Liver (tissue), 9 donors: Measurements from ENCODE around the gene DNPH1. TPM values are rescaled to one million over a fixed set of nuclear protein-coding genes. Genes with fewer than 3 reads are reported as not detected.

Source experiments
- DNase-seq: peaks from one replicate; pipeline ENCODE4 v3.0.0-alpha.2; 2017; ENCODE audit warnings: low spot score
- H3K27ac ChIP-seq, 2 donors: one replicate each; pipeline ENCODE4 v1.7.0; 2013; ENCODE audit warnings: inconsistent platforms in 2 of 2, low read length in 2 of 2, control low read depth in 1 of 2, low read depth in 1 of 2, mild to moderate bottlenecking in 1 of 2
- H3K27me3 ChIP-seq, 4 donors: one replicate each; pipeline versions ENCODE4 v1.6.1 to v1.7.0; 2013; ENCODE audit warnings: low read length in 3 of 4, inconsistent platforms in 1 of 4, mild to moderate bottlenecking in 1 of 4, moderate library complexity in 1 of 4; ENCODE audit not compliant: control insufficient read depth in 4 of 4, insufficient read depth in 4 of 4
- H3K36me3 ChIP-seq, 4 donors: one replicate each; pipeline versions ENCODE4 v1.6.1 to v1.7.0; 2013; ENCODE audit warnings: low read length in 3 of 4, mild to moderate bottlenecking in 3 of 4, low read depth in 1 of 4, moderate library complexity in 1 of 4; ENCODE audit not compliant: control insufficient read depth in 4 of 4, insufficient read depth in 3 of 4
- H3K4me1 ChIP-seq, 4 donors: one replicate each; pipeline versions ENCODE4 v1.6.1 to v1.7.0; 2013; ENCODE audit warnings: low read length in 3 of 4, mild to moderate bottlenecking in 3 of 4, moderate library complexity in 1 of 4; ENCODE audit not compliant: control insufficient read depth in 4 of 4, insufficient read depth in 4 of 4
- H3K4me3 ChIP-seq, 3 donors: one replicate each; pipeline versions ENCODE4 v1.6.1 to v1.7.0; 2013; ENCODE audit warnings: low read length in 3 of 3, control low read depth in 1 of 3, low read depth in 1 of 3, mild to moderate bottlenecking in 1 of 3
- H3K9ac ChIP-seq, 2 donors: one replicate each; pipeline ENCODE4 v1.7.0; 2013; ENCODE audit warnings: low read length in 2 of 2, mild to moderate bottlenecking in 2 of 2, moderate library complexity in 2 of 2, control low read depth in 1 of 2, low read depth in 1 of 2
- H3K9me3 ChIP-seq, 4 donors: one replicate each; pipeline versions ENCODE4 v1.6.1 to v1.7.0; 2013; ENCODE audit warnings: low read length in 3 of 4; ENCODE audit not compliant: control insufficient read depth in 4 of 4
- FOXA2 ChIP-seq: IDR thresholded peaks from 2 replicates; pipeline ENCODE4 v1.6.1; 2016; ENCODE audit warnings: antibody characterized with exemption
- HNF4A ChIP-seq, 2 donors: conservative IDR thresholded peaks; 2 replicates each; pipeline ENCODE4 v1.6.1; 2016; ENCODE audit warnings: antibody characterized with exemption in 2 of 2, mild to moderate bottlenecking in 2 of 2
- HNF4G ChIP-seq: IDR thresholded peaks from 2 replicates; pipeline ENCODE4 v1.6.1; 2016; ENCODE audit warnings: antibody characterized with exemption
- JUND ChIP-seq, 2 donors: IDR thresholded peaks; 2 replicates each; pipeline ENCODE4 v1.6.1; 2016; ENCODE audit warnings: antibody characterized with exemption in 2 of 2
- NR2F2 ChIP-seq: IDR thresholded peaks from 2 replicates; pipeline ENCODE4 v1.6.1; 2016; ENCODE audit warnings: antibody characterized with exemption
- RXRA ChIP-seq, 2 donors: IDR thresholded peaks; 2 replicates each; pipeline ENCODE4 v1.6.1; 2017 to 2018; ENCODE audit warnings: antibody characterized with exemption in 2 of 2, mild to moderate bottlenecking in 1 of 2
- SP1 ChIP-seq: IDR thresholded peaks from 2 replicates; pipeline ENCODE4 v1.6.1; 2018; ENCODE audit warnings: antibody characterized with exemption, mild to moderate bottlenecking
- YY1 ChIP-seq: IDR thresholded peaks from 2 replicates; pipeline ENCODE4 v1.6.1; 2016; ENCODE audit warnings: antibody characterized with exemption, mild to moderate bottlenecking
- WGBS: extraction: QIAGEN DNeasy Blood & Tissue Kit; methylation state at CpG from one replicate; pipeline ENCODE4 v1.1.7; 2013; 5-methylcytosine and 5-hydroxymethylcytosine counted together
- polyA plus RNA-seq, 2 donors: library from polyadenylated mRNA; stranded (reverse) in 1 of 2; unstranded in 1 of 2; fragments of 200-250 nt in 1 of 2; fragments of >200 nt in 1 of 2; fragmentation: Nextera tagmentation in 1 of 2; extraction: Ambion mirVana in 1 of 2; gene quantifications; one replicate each; pipeline versions ENCODE4 v1.2.1 to v1.2.3, GENCODE V29; 2013 to 2015
- total RNA-seq, 2 donors: library from RNA; depleted of rRNA; stranded (reverse); fragments of >200 nt; gene quantifications; one replicate each; pipeline ENCODE4 v1.2.3, GENCODE V29; 2014
- TF ChIP-seq, protein P1 (sequence below): fragments of 150-350 bp; IDR thresholded peaks from 2 replicates; pipeline ENCODE4 v1.5.1; 2017; ENCODE audit warnings: improper control_type of control experiment, low read depth, low read length; ENCODE audit not compliant: missing input control
- TF ChIP-seq, protein P2 (sequence below): IDR thresholded peaks from 2 replicates; pipeline ENCODE4 v1.6.1; 2016; ENCODE audit warnings: antibody characterized with exemption
- TF ChIP-seq, protein P3 (sequence below): IDR thresholded peaks from 2 replicates; pipeline ENCODE4 v1.6.1; 2016; ENCODE audit warnings: antibody characterized with exemption, mild to moderate bottlenecking
- donor health status: healthy.
- donor health status: healthy.
- donor health status: healthy.
- donor health status: healthy.
- donor health status: healthy.

Gene DNPH1
- total and polyA plus RNA-seq, 4 donors = 53.2 to 195 (median 103) TPM

DNA sequence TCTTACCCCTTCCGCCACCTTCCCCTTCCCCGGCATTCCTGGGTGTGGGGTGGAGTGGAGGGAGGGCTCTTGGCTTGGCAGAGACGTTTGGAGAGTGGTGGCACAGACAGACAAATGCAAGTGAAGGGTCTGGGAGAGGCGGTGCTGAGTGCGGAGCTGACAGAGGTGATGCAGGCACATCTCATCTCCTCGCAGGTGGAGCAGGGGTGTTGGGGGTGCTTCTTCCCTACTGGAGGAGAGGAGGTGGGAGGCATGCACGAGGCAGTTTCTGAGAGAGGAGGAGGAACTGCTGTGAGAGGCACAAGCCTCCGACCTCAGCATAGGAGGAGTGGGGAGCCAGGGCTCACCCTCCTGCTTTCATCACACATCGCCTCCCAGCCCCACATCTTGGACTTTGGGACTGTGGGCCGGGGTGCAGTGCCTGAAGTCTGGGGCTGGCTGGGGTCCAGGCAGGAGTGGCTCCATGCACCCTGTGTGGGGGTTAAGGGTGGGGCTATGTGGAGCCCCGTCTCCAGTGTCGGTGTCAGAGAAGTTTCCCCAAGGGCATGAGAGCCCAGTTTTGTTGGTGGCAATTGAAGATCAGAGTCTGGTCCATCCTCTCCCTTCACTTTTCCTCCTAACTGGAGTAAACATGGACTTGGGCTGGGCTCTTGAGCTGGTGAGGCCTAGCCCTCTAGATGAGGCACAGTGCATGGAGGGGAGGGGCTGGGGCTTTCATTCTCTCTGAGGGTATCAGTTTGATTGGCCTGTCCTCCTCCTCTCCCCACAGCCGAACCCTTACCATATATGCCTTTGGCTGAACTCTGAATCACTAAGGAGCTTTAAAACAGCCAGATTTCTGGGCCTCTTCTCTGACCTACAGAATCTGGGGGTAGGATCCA lies 48.6 kb upstream of the DNPH1 start:
- no peak for DNase-seq
- H3K4me1 ChIP-seq = peaks cover 34 to 65% (median 55%) of the 10 kb centered on the region in 4 donors
- no peaks in the 10 kb centered on the region for H3K27me3 ChIP-seq
- H3K4me3 ChIP-seq = no peak overlapping the region
- H3K36me3 ChIP-seq = no peaks in the 10 kb centered on the region
- H3K9ac ChIP-seq = peak overlapping the region; percentile 54 to 59
- H3K9me3 ChIP-seq = no peaks in the 10 kb centered on the region
- 29% methylated on average over 13 of the region's 13 CpGs for WGBS
- peak overlapping the region; percentile 86 to 90 for H3K27ac ChIP-seq
- TF ChIP-seq HNF4G (peak; percentile 91), HNF4A (conservative IDR thresholded peaks at IDR 0.05) (peak; percentile 90 to 95), SP1 (peak; percentile 68), NR2F2 (no peak), JUND (IDR thresholded peaks at IDR 0.05) (peak in 1 of 2 donors; percentile 23), RXRA (IDR thresholded peaks at IDR 0.05) (peak; percentile 61 to 67)
- TF ChIP-seq, protein P1, sequence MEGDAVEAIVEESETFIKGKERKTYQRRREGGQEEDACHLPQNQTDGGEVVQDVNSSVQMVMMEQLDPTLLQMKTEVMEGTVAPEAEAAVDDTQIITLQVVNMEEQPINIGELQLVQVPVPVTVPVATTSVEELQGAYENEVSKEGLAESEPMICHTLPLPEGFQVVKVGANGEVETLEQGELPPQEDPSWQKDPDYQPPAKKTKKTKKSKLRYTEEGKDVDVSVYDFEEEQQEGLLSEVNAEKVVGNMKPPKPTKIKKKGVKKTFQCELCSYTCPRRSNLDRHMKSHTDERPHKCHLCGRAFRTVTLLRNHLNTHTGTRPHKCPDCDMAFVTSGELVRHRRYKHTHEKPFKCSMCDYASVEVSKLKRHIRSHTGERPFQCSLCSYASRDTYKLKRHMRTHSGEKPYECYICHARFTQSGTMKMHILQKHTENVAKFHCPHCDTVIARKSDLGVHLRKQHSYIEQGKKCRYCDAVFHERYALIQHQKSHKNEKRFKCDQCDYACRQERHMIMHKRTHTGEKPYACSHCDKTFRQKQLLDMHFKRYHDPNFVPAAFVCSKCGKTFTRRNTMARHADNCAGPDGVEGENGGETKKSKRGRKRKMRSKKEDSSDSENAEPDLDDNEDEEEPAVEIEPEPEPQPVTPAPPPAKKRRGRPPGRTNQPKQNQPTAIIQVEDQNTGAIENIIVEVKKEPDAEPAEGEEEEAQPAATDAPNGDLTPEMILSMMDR = no peak
- TF ChIP-seq, protein P2, sequence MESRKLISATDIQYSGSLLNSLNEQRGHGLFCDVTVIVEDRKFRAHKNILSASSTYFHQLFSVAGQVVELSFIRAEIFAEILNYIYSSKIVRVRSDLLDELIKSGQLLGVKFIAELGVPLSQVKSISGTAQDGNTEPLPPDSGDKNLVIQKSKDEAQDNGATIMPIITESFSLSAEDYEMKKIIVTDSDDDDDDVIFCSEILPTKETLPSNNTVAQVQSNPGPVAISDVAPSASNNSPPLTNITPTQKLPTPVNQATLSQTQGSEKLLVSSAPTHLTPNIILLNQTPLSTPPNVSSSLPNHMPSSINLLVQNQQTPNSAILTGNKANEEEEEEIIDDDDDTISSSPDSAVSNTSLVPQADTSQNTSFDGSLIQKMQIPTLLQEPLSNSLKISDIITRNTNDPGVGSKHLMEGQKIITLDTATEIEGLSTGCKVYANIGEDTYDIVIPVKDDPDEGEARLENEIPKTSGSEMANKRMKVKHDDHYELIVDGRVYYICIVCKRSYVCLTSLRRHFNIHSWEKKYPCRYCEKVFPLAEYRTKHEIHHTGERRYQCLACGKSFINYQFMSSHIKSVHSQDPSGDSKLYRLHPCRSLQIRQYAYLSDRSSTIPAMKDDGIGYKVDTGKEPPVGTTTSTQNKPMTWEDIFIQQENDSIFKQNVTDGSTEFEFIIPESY = no peak
- TF ChIP-seq, protein P3, sequence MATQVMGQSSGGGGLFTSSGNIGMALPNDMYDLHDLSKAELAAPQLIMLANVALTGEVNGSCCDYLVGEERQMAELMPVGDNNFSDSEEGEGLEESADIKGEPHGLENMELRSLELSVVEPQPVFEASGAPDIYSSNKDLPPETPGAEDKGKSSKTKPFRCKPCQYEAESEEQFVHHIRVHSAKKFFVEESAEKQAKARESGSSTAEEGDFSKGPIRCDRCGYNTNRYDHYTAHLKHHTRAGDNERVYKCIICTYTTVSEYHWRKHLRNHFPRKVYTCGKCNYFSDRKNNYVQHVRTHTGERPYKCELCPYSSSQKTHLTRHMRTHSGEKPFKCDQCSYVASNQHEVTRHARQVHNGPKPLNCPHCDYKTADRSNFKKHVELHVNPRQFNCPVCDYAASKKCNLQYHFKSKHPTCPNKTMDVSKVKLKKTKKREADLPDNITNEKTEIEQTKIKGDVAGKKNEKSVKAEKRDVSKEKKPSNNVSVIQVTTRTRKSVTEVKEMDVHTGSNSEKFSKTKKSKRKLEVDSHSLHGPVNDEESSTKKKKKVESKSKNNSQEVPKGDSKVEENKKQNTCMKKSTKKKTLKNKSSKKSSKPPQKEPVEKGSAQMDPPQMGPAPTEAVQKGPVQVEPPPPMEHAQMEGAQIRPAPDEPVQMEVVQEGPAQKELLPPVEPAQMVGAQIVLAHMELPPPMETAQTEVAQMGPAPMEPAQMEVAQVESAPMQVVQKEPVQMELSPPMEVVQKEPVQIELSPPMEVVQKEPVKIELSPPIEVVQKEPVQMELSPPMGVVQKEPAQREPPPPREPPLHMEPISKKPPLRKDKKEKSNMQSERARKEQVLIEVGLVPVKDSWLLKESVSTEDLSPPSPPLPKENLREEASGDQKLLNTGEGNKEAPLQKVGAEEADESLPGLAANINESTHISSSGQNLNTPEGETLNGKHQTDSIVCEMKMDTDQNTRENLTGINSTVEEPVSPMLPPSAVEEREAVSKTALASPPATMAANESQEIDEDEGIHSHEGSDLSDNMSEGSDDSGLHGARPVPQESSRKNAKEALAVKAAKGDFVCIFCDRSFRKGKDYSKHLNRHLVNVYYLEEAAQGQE = no peak

DNA sequence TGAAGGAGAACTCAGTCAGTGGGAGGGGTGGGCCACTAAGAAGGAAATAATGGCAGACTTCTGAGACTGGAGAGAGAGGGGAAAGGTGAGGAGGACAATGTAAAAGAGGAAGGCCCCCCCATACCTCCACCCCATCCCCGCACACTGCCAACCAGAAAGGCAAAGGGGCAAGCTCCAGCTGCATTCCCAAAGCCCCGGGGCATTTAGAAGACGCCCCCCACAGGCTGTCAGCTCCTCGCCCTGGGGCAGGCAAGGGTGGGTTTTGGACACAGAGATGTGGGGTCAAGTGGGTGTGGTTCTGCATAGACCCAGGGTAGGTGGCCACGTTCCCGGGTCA lies 48.0 kb upstream of the DNPH1 start:
- Histone ChIP-seq H3K27ac (peak overlapping the region; percentile 86 to 90), H3K4me3 (no peak overlapping the region), H3K27me3 (no peaks in the 10 kb centered on the region), H3K9ac (no peak overlapping the region), H3K9me3 (no peaks in the 10 kb centered on the region), H3K36me3 (no peaks in the 10 kb centered on the region), H3K4me1 (peaks cover 34 to 70% (median 59%) of the 10 kb centered on the region in 4 donors)
- no peak for DNase-seq
- TF ChIP-seq, protein P2 = no peak
- TF ChIP-seq NR2F2 (no peak), YY1 (no peak), FOXA2 (no peak), HNF4G (no peak)
- TF ChIP-seq, protein P3 = no peak
- WGBS = 42% methylated on average over 6 of the region's 6 CpGs
